B cell (primary cell): ENCODE results near the gene IL1RN. TPM values are rescaled to one million over a fixed set of nuclear protein-coding genes. Genes with fewer than 3 reads are reported as not detected.

Experiments used
- ATAC-seq: fragments of 200-7000 bp; cut with Tn5 transposase; one replicate; pipeline ENCODE4 v1.10.0; 2021; ENCODE audit warnings: low read depth, mild to moderate bottlenecking, moderate number of reproducible peaks, moderate library complexity
- CTCF ChIA-PET: fragments of 350-600 bp; sonication (Branson Sonifier 250); formaldehyde crosslinking; loops from one replicate; lab custom pipeline; 2021; ENCODE audit warnings: antibody characterized with exemption, inconsistent platforms; lab: Charles Lee
- POLR2A ChIA-PET: fragments of 350-600 bp; sonication (Branson Sonifier 250); formaldehyde crosslinking; loops from one replicate; lab custom pipeline; 2021; ENCODE audit warnings: antibody characterized with exemption; lab: Charles Lee
- DNase-seq: peaks from one replicate; pipeline ENCODE4 v3.0.0; 2013
- H2AFZ ChIP-seq: 2 replicates; pipeline ENCODE4 v1.6.1; 2012; ENCODE audit warnings: mild to moderate bottlenecking, low read depth, low read length; ENCODE audit not compliant: insufficient read depth, poor library complexity, severe bottlenecking
- H3K27ac ChIP-seq, 2 donors: 1 replicate in 1 of 2; 2 replicates in 1 of 2; pipeline ENCODE4 v1.5.1; 2012 to 2013; ENCODE audit warnings: low read length in 2 of 2, mild to moderate bottlenecking in 2 of 2, moderate library complexity in 1 of 2
- H3K27me3 ChIP-seq, 4 experiments: fragments of 200-600 bp in 1 of 4; sonication (generic) in 1 of 4; replicated peaks in 1 of 4; 1 replicate in 2 of 4; 2 replicates in 2 of 4; pipeline versions ENCODE4 v1.6.1 to v1.7.0; 2013 to 2016; ENCODE audit warnings: low read length in 3 of 4, mild to moderate bottlenecking in 2 of 4, mixed read lengths in 1 of 4, moderate library complexity in 1 of 4; ENCODE audit not compliant: insufficient read depth in 4 of 4, control insufficient read depth in 3 of 4; ENCODE audit errors: control extremely low read depth in 1 of 4
- H3K36me3 ChIP-seq, 2 experiments: replicated peaks in 1 of 2; 1 replicate in 1 of 2; 2 replicates in 1 of 2; pipeline versions ENCODE4 v1.6.1 to v1.7.1; 2013; ENCODE audit warnings: low read length in 1 of 2; ENCODE audit not compliant: insufficient read depth in 2 of 2, control insufficient read depth in 1 of 2; ENCODE audit errors: control extremely low read depth in 1 of 2, extremely low read depth in 1 of 2
- H3K4me1 ChIP-seq, 2 donors: fragments of 200-600 bp in 1 of 2; sonication (generic) in 1 of 2; 1 replicate in 1 of 2; 2 replicates in 1 of 2; pipeline versions ENCODE4 v1.5.1 to v1.6.1; 2013 to 2017; ENCODE audit warnings: low read length in 2 of 2; ENCODE audit not compliant: control insufficient read depth in 2 of 2, insufficient read depth in 2 of 2
- H3K4me2 ChIP-seq: replicated peaks from 2 replicates; pipeline ENCODE3; 2012; ENCODE audit warnings: mild to moderate bottlenecking, low read depth, low read length; ENCODE audit not compliant: poor library complexity, severe bottlenecking
- H3K4me3 ChIP-seq, 5 experiments: fragments of 200-600 bp in 1 of 5; sonication (generic) in 1 of 5; 1 replicate in 3 of 5; 2 replicates in 2 of 5; pipeline versions ENCODE4 v1.5.1 to v1.7.0; 2011 to 2016; ENCODE audit warnings: low read length in 4 of 5, mild to moderate bottlenecking in 4 of 5, low read depth in 2 of 5, control low read depth in 1 of 5, moderate library complexity in 1 of 5; ENCODE audit not compliant: insufficient read depth in 1 of 5; ENCODE audit errors: control extremely low read depth in 1 of 5, extremely low read depth in 1 of 5
- H3K79me2 ChIP-seq: fragments of 200-600 bp; sonication (generic); one replicate; pipeline ENCODE4 v1.6.0; 2016; ENCODE audit warnings: low read length; ENCODE audit not compliant: control insufficient read depth, insufficient read depth
- H3K9ac ChIP-seq: fragments of 200-600 bp; sonication (generic); 2 replicates; pipeline ENCODE4 v1.6.1; 2017; ENCODE audit warnings: mild to moderate bottlenecking, low read length, moderate library complexity
- H3K9me3 ChIP-seq, 3 donors: one replicate each; pipeline versions ENCODE4 v1.6.1 to v1.7.1; 2013; ENCODE audit warnings: low read length in 2 of 3; ENCODE audit not compliant: control insufficient read depth in 2 of 3, insufficient read depth in 1 of 3; ENCODE audit errors: control extremely low read depth in 1 of 3
- H4K20me1 ChIP-seq: 2 replicates; pipeline ENCODE4 v1.6.0; 2012; ENCODE audit warnings: mild to moderate bottlenecking, low read length; ENCODE audit not compliant: insufficient read depth, control insufficient read depth, poor library complexity, severe bottlenecking
- H3K27ac Mint-ChIP-seq: one replicate; pipeline ENCODE4 v1.8.0; 2021; ENCODE audit warnings: mixed read lengths
- H3K27me3 Mint-ChIP-seq: one replicate; pipeline ENCODE4 v1.8.0; 2021; ENCODE audit warnings: mixed read lengths
- H3K4me1 Mint-ChIP-seq: one replicate; pipeline ENCODE4 v1.8.0; 2021; ENCODE audit warnings: mixed read lengths
- H3K4me3 Mint-ChIP-seq: one replicate; pipeline ENCODE4 v1.8.0; 2021; ENCODE audit warnings: mixed read lengths
- H3K9me3 Mint-ChIP-seq: one replicate; pipeline ENCODE4 v1.8.0; 2022; ENCODE audit warnings: mixed read lengths; ENCODE audit not compliant: insufficient read depth
- CTCF ChIP-seq: fragments of 200-600 bp; IDR thresholded peaks from one replicate; pipeline ENCODE4 v1.8.0; 2022; ENCODE audit warnings: antibody characterized with exemption, mild to moderate bottlenecking
- EZH2 ChIP-seq: IDR thresholded peaks from 2 replicates; pipeline ENCODE4 v1.6.1; 2012; ENCODE audit warnings: borderline replicate concordance, low read depth, mild to moderate bottlenecking, moderate library complexity, low read length; ENCODE audit not compliant: insufficient read depth, poor library complexity, severe bottlenecking
- WGBS: methylation state at CpG from one replicate; pipeline ENCODE4 v1.1.5; 2013; ENCODE audit warnings: missing lambda C conversion rate; ENCODE audit not compliant: insufficient coverage; 5-methylcytosine and 5-hydroxymethylcytosine counted together
- intact Hi-C: fragments of 100-400 bp; cut with micrococcal nuclease; formaldehyde crosslinking; loops from one replicate; pipeline ENCODE4 v1.10.0; 2022
- polyA plus RNA-seq: library from polyadenylated mRNA; depleted of rRNA; stranded (reverse); fragments of >200 nt; gene quantifications from 2 replicates; pipeline ENCODE4 v1.2.3, GENCODE V29; 2012
- total RNA-seq, 2 donors: library from RNA; stranded (reverse); fragments of 120-200 nt in 1 of 2; gene quantifications; 1 replicate in 1 of 2; 2 replicates in 1 of 2; pipeline versions ENCODE4 v1.2.3 to v1.2.4, GENCODE V29; 2013 to 2022

The IL1RN gene
- total and polyA plus RNA-seq, 2 donors (not counting 1 experiment from before 2014, with no cell fraction given), result 0.79 TPM; not detected in 1

GRCh38 chr2:113167115-113167932 lies 39.9 kb downstream of the IL1RN start:
- no peak overlapping the region for H3K9ac ChIP-seq
- ChIA-PET CTCF (interaction anchor here (1.1 to 18.3 kb wide), 2 partner anchors 28 to 31 kb away, joined by 3 to 327 read pairs; no protein-coding TSS in a partner anchor), POLR2A (no interaction called here)
- H3K4me1 ChIP-seq, result peaks cover 37 to 44% of the 10 kb centered on the region in 2 donors
- DNase-seq (no peak), ATAC-seq (no peak)
- H3K79me2 ChIP-seq, result peaks cover 74% of the 10 kb centered on the region
- Mint-ChIP-seq H3K27me3 (no peaks in the 10 kb centered on the region), H3K27ac (peak overlapping the region; percentile 73), H3K9me3 (no peaks in the 10 kb centered on the region), H3K4me1 (peaks cover 41% of the 10 kb centered on the region), H3K4me3 (no peak overlapping the region)
- 89% methylated on average over 10 of the region's 12 CpGs for WGBS
- no peaks in the 10 kb centered on the region for H3K27me3 ChIP-seq
- TF ChIP-seq EZH2 (no peak), CTCF (no peak)
- peaks cover 0 to 4% (median 0%) of the 10 kb centered on the region in 3 donors for H3K9me3 ChIP-seq
- H3K36me3 ChIP-seq, result no peaks in the 10 kb centered on the region
- peak overlapping the region; percentile 62 for H3K4me2 ChIP-seq
- peak overlapping the region in 1 of 2 donors; percentile 70 for H3K27ac ChIP-seq
- no peak overlapping the region for H3K4me3 ChIP-seq
- intact Hi-C loops, result no loop called here
- no peak overlapping the region for H2AFZ ChIP-seq
- no peaks in the 10 kb centered on the region for H4K20me1 ChIP-seq

GRCh38 chr2:113167962-113168340 lies 40.6 kb downstream of the IL1RN start:
- ChIA-PET POLR2A (no interaction called here), CTCF (interaction anchor here (1.1 to 18.3 kb wide), 2 partner anchors 29 to 31 kb away, joined by 3 to 327 read pairs; no protein-coding TSS in a partner anchor)
- no peaks in the 10 kb centered on the region for H3K27me3 Mint-ChIP-seq
- Histone ChIP-seq H3K36me3 (no peaks in the 10 kb centered on the region), H3K4me3 (no peak overlapping the region), H2AFZ (peak overlapping the region; percentile 53), H3K9me3 (peaks cover 0 to 4% (median 0%) of the 10 kb centered on the region in 3 donors), H3K4me1 (peaks cover 44 to 50% of the 10 kb centered on the region in 2 donors), H3K27me3 (no peaks in the 10 kb centered on the region), H3K27ac (peak overlapping the region in 1 of 2 donors; percentile 70), H3K79me2 (peaks cover 80% of the 10 kb centered on the region), H4K20me1 (no peaks in the 10 kb centered on the region), H3K4me2 (peak overlapping the region; percentile 62), H3K9ac (no peak overlapping the region)
- H3K4me3 Mint-ChIP-seq, result no peak overlapping the region
- H3K4me1 Mint-ChIP-seq, result peaks cover 47% of the 10 kb centered on the region
- WGBS, result 97% methylated on average over 5 of the region's 6 CpGs
- no peak for DNase-seq
- H3K27ac Mint-ChIP-seq, result peak overlapping the region; percentile 88
- intact Hi-C loops, result no loop called here
- no peaks in the 10 kb centered on the region for H3K9me3 Mint-ChIP-seq
- TF ChIP-seq CTCF, result no peak
- ATAC-seq, result no peak
